Tibial nerve (tissue), 3 donors: ENCODE data around the gene DDX1.

Experiments
- CTCF ChIP-seq, 5 experiments: fragments of 200-600 bp in 3 of 5; fragments of 450-650 bp in 2 of 5; sonication (generic) in 3 of 5; IDR thresholded peaks; one replicate each; pipeline ENCODE4 v1.5.1; 2016 to 2019; ENCODE audit warnings: antibody characterized with exemption in 5 of 5, mild to moderate bottlenecking in 3 of 5, moderate library complexity in 2 of 5
- POLR2A ChIP-seq, 2 donors: fragments of 450-650 bp; IDR thresholded peaks; one replicate each; pipeline ENCODE4 v1.6.1; 2017; ENCODE audit warnings: antibody characterized with exemption in 2 of 2, mild to moderate bottlenecking in 2 of 2, moderate library complexity in 2 of 2

DNA sequence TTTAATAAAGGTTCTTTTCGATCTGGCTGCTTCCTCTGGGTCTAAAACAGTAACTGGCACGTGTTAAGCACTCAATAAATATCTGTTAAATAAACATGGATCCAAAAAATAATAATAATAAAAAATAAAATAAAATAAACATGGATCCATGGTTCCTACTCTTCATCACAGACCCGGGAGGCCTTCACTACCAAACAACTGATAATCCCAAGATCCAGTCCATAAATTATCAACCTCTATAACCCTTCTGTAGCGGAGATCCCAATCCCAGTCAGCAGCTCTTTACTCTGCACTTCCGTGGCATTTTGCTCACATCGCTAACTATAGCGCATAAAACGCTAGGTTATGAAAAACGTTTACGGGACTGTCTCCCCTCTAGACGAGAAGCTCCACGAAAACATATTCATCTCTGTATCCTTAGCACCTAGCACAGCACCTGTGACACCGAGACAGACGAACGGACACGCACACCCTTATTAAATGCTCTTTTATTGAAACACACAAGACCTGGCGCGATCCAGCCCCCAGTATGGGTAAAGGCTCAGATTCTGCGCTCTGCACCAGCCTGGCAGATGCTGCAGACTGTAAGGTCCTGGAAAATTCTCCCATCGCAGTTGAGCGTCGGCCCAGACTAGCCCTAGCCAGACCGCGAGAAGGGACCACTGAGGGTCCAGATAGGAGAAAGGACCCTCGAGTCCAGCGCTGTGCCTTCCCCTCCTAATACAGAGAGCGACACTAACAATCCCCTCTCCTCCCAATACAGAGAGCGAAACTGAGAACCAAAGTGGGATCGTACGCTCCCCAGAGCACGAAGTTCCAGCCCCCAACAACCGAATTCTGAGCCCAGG, 31.3 kb upstream of the DDX1 start:
- TF ChIP-seq CTCF (IDR thresholded peaks at IDR 0.05), result no peak
- TF ChIP-seq POLR2A (IDR thresholded peaks at IDR 0.05), result no peak
